H1 (cell line): ENCODE measurements around the gene ZBTB37. TPM values are rescaled to one million over a fixed set of nuclear protein-coding genes. Genes with fewer than 3 reads are reported as not detected.

Source experiments
- CTCF ChIA-PET: fragments of 300-600 bp; sonication (Branson Sonifier 250); formaldehyde crosslinking; loops from one replicate; lab custom pipeline; 2021; ENCODE audit not compliant: partially characterized antibody; lab: Charles Lee
- POLR2A ChIA-PET: fragments of 300-600 bp; sonication (Branson Sonifier 250); formaldehyde crosslinking; loops from one replicate; lab custom pipeline; 2021; ENCODE audit warnings: inconsistent platforms; ENCODE audit not compliant: partially characterized antibody; lab: Charles Lee
- DNase-seq, 2 experiments: peaks; one replicate each; pipeline versions ENCODE4 v3.0.0 to v3.0.0-alpha.2; 2010 to 2022; ENCODE audit warnings: low spot score in 2 of 2, low read depth in 1 of 2, mixed read lengths in 1 of 2
- FAIRE-seq: peaks from 2 replicates; lab custom pipeline; 2011; peaks lifted over from hg19 to GRCh38; lab: Jason Lieb, UNC
- H2AFZ ChIP-seq: 2 replicates; pipeline ENCODE4 v1.8.1; 2012; ENCODE audit warnings: low read length, inconsistent platforms
- H2AK5ac ChIP-seq: 2 replicates; pipeline ENCODE4 v1.6.1; 2013; ENCODE audit warnings: low read depth, low read length
- H2BK120ac ChIP-seq: replicated peaks from 2 replicates; pipeline ENCODE3; 2013; ENCODE audit warnings: low read depth, low read length, inconsistent platforms
- H2BK12ac ChIP-seq: 2 replicates; pipeline ENCODE4 v1.6.1; 2013; ENCODE audit warnings: low read depth, low read length
- H2BK15ac ChIP-seq: 2 replicates; pipeline ENCODE4 v1.6.1; 2013; ENCODE audit warnings: low read length
- H2BK20ac ChIP-seq: 2 replicates; pipeline ENCODE4 v1.6.1; 2013; ENCODE audit warnings: low read length
- H2BK5ac ChIP-seq: 2 replicates; pipeline ENCODE4 v1.6.1; 2013; ENCODE audit warnings: low read depth, low read length
- H3K14ac ChIP-seq: 2 replicates; pipeline ENCODE4 v1.6.1; 2013; ENCODE audit warnings: inconsistent platforms; ENCODE audit not compliant: insufficient read length
- H3K18ac ChIP-seq: 2 replicates; pipeline ENCODE4 v1.6.1; 2013; ENCODE audit warnings: low read length; ENCODE audit errors: extremely low read depth
- H3K23ac ChIP-seq: 2 replicates; pipeline ENCODE4 v1.6.1; 2013; ENCODE audit warnings: inconsistent platforms; ENCODE audit not compliant: insufficient read length
- H3K23me2 ChIP-seq: 2 replicates; pipeline ENCODE4 v1.6.1; 2013; ENCODE audit warnings: low read depth, low read length
- H3K27ac ChIP-seq: 2 replicates; pipeline ENCODE4 v1.6.1; 2011; ENCODE audit warnings: low read depth, low read length, inconsistent platforms
- H3K27me3 ChIP-seq, 4 experiments: replicated peaks in 1 of 4; 1 replicate in 1 of 4; 2 replicates in 3 of 4; pipeline versions ENCODE4 v1.6.1 to v1.8.1; 2011 to 2013; ENCODE audit warnings: low read length in 3 of 4, mild to moderate bottlenecking in 3 of 4, inconsistent platforms in 2 of 4, mixed read lengths in 2 of 4, moderate library complexity in 1 of 4; ENCODE audit not compliant: control insufficient read depth in 3 of 4, insufficient read depth in 3 of 4; ENCODE audit errors: extremely low read depth in 1 of 4
- H3K36me3 ChIP-seq, 4 experiments: 2 replicates each; pipeline versions ENCODE4 v1.6.1 to v1.8.1; 2011 to 2013; ENCODE audit warnings: mild to moderate bottlenecking in 4 of 4, low read length in 3 of 4, moderate library complexity in 2 of 4, control low read depth in 1 of 4, inconsistent platforms in 1 of 4; ENCODE audit not compliant: insufficient read depth in 4 of 4, control insufficient read depth in 2 of 4
- H3K4ac ChIP-seq: replicated peaks from 2 replicates; pipeline ENCODE3; 2013; ENCODE audit warnings: low read length, low read depth, mixed read lengths, inconsistent platforms; ENCODE audit not compliant: insufficient read length
- H3K4me1 ChIP-seq, 4 experiments: replicated peaks in 1 of 4; 1 replicate in 1 of 4; 2 replicates in 3 of 4; pipeline versions ENCODE4 v1.6.1 to v1.8.1; 2011 to 2013; ENCODE audit warnings: low read length in 3 of 4, inconsistent platforms in 2 of 4, mixed read lengths in 1 of 4; ENCODE audit not compliant: insufficient read depth in 4 of 4, control insufficient read depth in 3 of 4
- H3K4me2 ChIP-seq, 2 experiments: 2 replicates each; pipeline versions ENCODE4 v1.6.1 to v1.8.1; 2011 to 2013; ENCODE audit warnings: low read depth in 2 of 2, low read length in 2 of 2, control low read depth in 1 of 2, inconsistent platforms in 1 of 2, mild to moderate bottlenecking in 1 of 2; ENCODE audit not compliant: insufficient read depth in 1 of 2
- H3K4me3 ChIP-seq, 4 experiments: fragments of 200-600, 300-600 bp in 1 of 4; sonication (generic), shearing (Covaris generic), sonication (Bioruptor Twin) in 1 of 4; 2 replicates each; pipeline versions ENCODE4 v1.5.1 to v1.8.1; 2011 to 2016; ENCODE audit warnings: low read length in 4 of 4, low read depth in 3 of 4, control low read depth in 2 of 4, inconsistent platforms in 2 of 4, mild to moderate bottlenecking in 2 of 4, mixed read lengths in 1 of 4, moderate library complexity in 1 of 4; ENCODE audit not compliant: insufficient read depth in 2 of 4; ENCODE audit errors: extremely low read depth in 1 of 4
- H3K56ac ChIP-seq: replicated peaks from 2 replicates; pipeline ENCODE3; 2013; ENCODE audit warnings: low read depth, mild to moderate bottlenecking, mixed read lengths, low read length, inconsistent platforms; ENCODE audit not compliant: insufficient read length
- H3K79me1 ChIP-seq: 2 replicates; pipeline ENCODE4 v1.6.1; 2013; ENCODE audit warnings: low read depth, low read length, control low read depth
- H3K79me2 ChIP-seq, 2 experiments: 2 replicates each; pipeline versions ENCODE4 v1.6.1 to v1.8.1; 2012 to 2013; ENCODE audit warnings: low read length in 2 of 2, mild to moderate bottlenecking in 2 of 2, inconsistent platforms in 1 of 2; ENCODE audit not compliant: insufficient read depth in 2 of 2, control insufficient read depth in 1 of 2
- H3K9ac ChIP-seq, 4 experiments: replicated peaks in 1 of 4; 1 replicate in 1 of 4; 2 replicates in 3 of 4; pipeline versions ENCODE4 v1.6.1 to v1.8.1; 2011 to 2013; ENCODE audit warnings: low read depth in 3 of 4, low read length in 3 of 4, control low read depth in 2 of 4, mild to moderate bottlenecking in 2 of 4, moderate library complexity in 2 of 4, inconsistent platforms in 1 of 4; ENCODE audit errors: extremely low read depth in 1 of 4
- H3K9me3 ChIP-seq, 2 experiments: 2 replicates each; pipeline versions ENCODE4 v1.6.1 to v1.8.1; 2012 to 2013; ENCODE audit warnings: mild to moderate bottlenecking in 2 of 2, moderate library complexity in 2 of 2, control low read depth in 1 of 2, inconsistent platforms in 1 of 2, low read depth in 1 of 2, low read length in 1 of 2, mixed read lengths in 1 of 2; ENCODE audit not compliant: insufficient read depth in 2 of 2
- H4K20me1 ChIP-seq, 2 experiments: replicated peaks in 1 of 2; 2 replicates each; pipeline versions ENCODE3 to v1.8.1; 2011 to 2013; ENCODE audit warnings: inconsistent platforms in 2 of 2, low read length in 2 of 2, mild to moderate bottlenecking in 1 of 2; ENCODE audit not compliant: insufficient read depth in 2 of 2, control insufficient read depth in 1 of 2
- H4K5ac ChIP-seq: 2 replicates; pipeline ENCODE4 v1.6.1; 2013; ENCODE audit warnings: low read length, low read depth, mixed read lengths, inconsistent platforms; ENCODE audit not compliant: insufficient read length
- H4K8ac ChIP-seq: 2 replicates; pipeline ENCODE4 v1.8.0; 2013; ENCODE audit warnings: mild to moderate bottlenecking, moderate library complexity, low read length, inconsistent platforms; ENCODE audit not compliant: insufficient read depth; ENCODE audit errors: extremely low read depth
- H4K91ac ChIP-seq: replicated peaks from 2 replicates; pipeline ENCODE3; 2013; ENCODE audit warnings: low read length, mixed read lengths, inconsistent platforms; ENCODE audit not compliant: insufficient read length
- NANOG ChIP-seq: IDR thresholded peaks from 2 replicates; pipeline ENCODE4 v1.6.1; 2011; ENCODE audit warnings: low read length, low read depth, mild to moderate bottlenecking, inconsistent platforms; ENCODE audit not compliant: insufficient read depth, poor library complexity, severe bottlenecking
- SP1 ChIP-seq: IDR thresholded peaks from 2 replicates; pipeline ENCODE4 v1.6.1; 2011; ENCODE audit warnings: low read depth, low read length
- ZNF274 ChIP-seq: IDR thresholded peaks from 2 replicates; pipeline ENCODE4 v1.7.0; 2012; ENCODE audit warnings: low read length, borderline replicate concordance; ENCODE audit errors: extremely low read depth
- WGBS, 2 experiments: shearing (Covaris generic) in 1 of 2; methylation state at CpG; one replicate each; pipeline versions ENCODE4 v1.1.6 to v1.1.7; 2013 to 2015; ENCODE audit warnings: low lambda C conversion rate in 2 of 2, mixed read lengths in 2 of 2, inconsistent platforms in 1 of 2, low coverage in 1 of 2, missing lambda C conversion rate in 1 of 2; ENCODE audit not compliant: insufficient replicate concordance in 2 of 2, insufficient coverage in 1 of 2, insufficient read length in 1 of 2; ENCODE audit errors: extremely low coverage in 1 of 2, missing lambda C conversion rate in 1 of 2; 5-methylcytosine and 5-hydroxymethylcytosine counted together
- polyA plus RNA-seq, 7 experiments: library from polyadenylated mRNA; depleted of rRNA in 3 of 7; stranded (reverse) in 5 of 7; unstranded in 2 of 7; fragments of >200 nt in 5 of 7; fragments of 200-250 nt in 2 of 7; gene quantifications; 1 replicate in 5 of 7; 2 replicates in 1 of 7; 4 replicates in 1 of 7; pipeline versions ENCODE4 v1.2.1 to v1.2.3, GENCODE V29; 2011 to 2013; ENCODE audit warnings: missing spikeins in 2 of 7, mixed read lengths in 2 of 7
- total RNA-seq: library from RNA; stranded (reverse); fragmentation: NEBNext Ultra II Directional; extraction: Animal tissue kit (Norgen Biotek cat#: 25700); gene quantifications from 2 replicates; pipeline ENCODE4 v1.2.1, GENCODE V29; 2021
- TF ChIP-seq, protein P1 (sequence below): IDR thresholded peaks from 2 replicates; pipeline ENCODE4 v1.6.1; 2012; ENCODE audit warnings: inconsistent platforms

Gene ZBTB37
- total and polyA plus RNA-seq, 2 of the 8 experiments (the other 6 are each of a cell fraction or from before 2014, with no cell fraction given): 1.7 to 12.5 TPM

DNA sequence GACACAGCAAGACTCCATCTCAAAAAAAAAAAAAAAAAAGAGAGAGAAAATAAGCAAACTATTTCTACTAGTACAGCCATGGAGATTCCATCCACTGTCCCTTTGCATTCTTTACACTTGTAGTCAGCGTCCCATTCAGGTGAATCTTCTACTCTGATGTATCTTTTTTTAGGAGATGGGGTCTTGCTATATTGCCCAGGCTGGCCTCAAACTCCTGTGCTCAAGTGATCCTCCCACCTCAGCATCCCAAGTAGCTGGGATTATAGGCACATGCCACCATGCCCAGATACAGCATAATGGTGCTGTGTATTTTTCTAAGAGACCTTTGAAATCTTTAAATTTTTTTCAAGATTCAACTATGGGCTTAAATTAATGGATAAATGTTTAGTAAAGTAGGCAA lies 35.4 kb upstream of the ZBTB37 start:
- Histone ChIP-seq H2AFZ (no peak overlapping the region), H3K4ac (no peak overlapping the region), H3K56ac (no peak overlapping the region), H3K27ac (no peak overlapping the region), H3K4me3 (no peak overlapping the region), H3K23me2 (no peaks in the 10 kb centered on the region), H3K23ac (no peak overlapping the region), H2BK15ac (no peak overlapping the region), H3K79me1 (no peaks in the 10 kb centered on the region), H3K27me3 (no peaks in the 10 kb centered on the region), H2BK20ac (no peak overlapping the region), H3K18ac (no peak overlapping the region), H2AK5ac (no peak overlapping the region), H4K8ac (no peak overlapping the region), H4K5ac (no peak overlapping the region), H2BK5ac (no peak overlapping the region), H2BK120ac (no peak overlapping the region), H3K79me2 (no peaks in the 10 kb centered on the region), H3K9me3 (no peaks in the 10 kb centered on the region), H3K14ac (no peak overlapping the region), H3K36me3 (peaks cover 0 to 55% (median 26%) of the 10 kb centered on the region in 4 experiments; a peak in 7 of 8 replicates), H3K4me1 (no peaks in the 10 kb centered on the region), H3K9ac (no peak overlapping the region), H4K20me1 (peaks cover 0 to 2% of the 10 kb centered on the region in 2 experiments), H4K91ac (no peak overlapping the region), H2BK12ac (no peak overlapping the region), H3K4me2 (no peak overlapping the region)
- POLR2A ChIA-PET: interaction anchor here (1.2 to 6.3 kb wide), 3 partner anchors 8 to 31 kb away, joined by 3 to 39 read pairs (median 3); partner anchors contain the start of gene DARS2
- 100% methylated on average over 1 of the region's 1 CpG; no CpG with 5 or more reads in 1 of the 2 experiments for WGBS, 2 experiments
- TF ChIP-seq SP1 (no peak), ZNF274 (no peak), NANOG (no peak)
- TF ChIP-seq, protein P1, sequence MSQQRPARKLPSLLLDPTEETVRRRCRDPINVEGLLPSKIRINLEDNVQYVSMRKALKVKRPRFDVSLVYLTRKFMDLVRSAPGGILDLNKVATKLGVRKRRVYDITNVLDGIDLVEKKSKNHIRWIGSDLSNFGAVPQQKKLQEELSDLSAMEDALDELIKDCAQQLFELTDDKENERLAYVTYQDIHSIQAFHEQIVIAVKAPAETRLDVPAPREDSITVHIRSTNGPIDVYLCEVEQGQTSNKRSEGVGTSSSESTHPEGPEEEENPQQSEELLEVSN: no peak
- CTCF ChIA-PET: interaction anchor here (1.4 kb wide), 1 partner anchor 412 kb away, joined by 5 read pairs; no protein-coding TSS in a partner anchor
- FAIRE-seq: no peak
- DNase-seq: no peak
